HG03175 (cell line): ENCODE measurements around the gene CHID1.

Experiments used
- ATAC-seq: cut with Tn5 transposase; IDR thresholded peaks from one replicate; pipeline ENCODE4 v1.9.1; 2021; ENCODE audit warnings: mild to moderate bottlenecking, moderate library complexity; ENCODE audit not compliant: unreplicated experiment

The CHID1 gene

GRCh38 chr11:850775-851763 is 59.5 kb downstream of the CHID1 start:
- ATAC-seq: no peak

- no peak for ATAC-seq
Observed at GRCh38 chr11:849951-850774, 60.4 kb downstream of the CHID1 start.

GRCh38 chr11:849104-849824 is 61.3 kb downstream of the CHID1 start:
- ATAC-seq: no peak

DNA sequence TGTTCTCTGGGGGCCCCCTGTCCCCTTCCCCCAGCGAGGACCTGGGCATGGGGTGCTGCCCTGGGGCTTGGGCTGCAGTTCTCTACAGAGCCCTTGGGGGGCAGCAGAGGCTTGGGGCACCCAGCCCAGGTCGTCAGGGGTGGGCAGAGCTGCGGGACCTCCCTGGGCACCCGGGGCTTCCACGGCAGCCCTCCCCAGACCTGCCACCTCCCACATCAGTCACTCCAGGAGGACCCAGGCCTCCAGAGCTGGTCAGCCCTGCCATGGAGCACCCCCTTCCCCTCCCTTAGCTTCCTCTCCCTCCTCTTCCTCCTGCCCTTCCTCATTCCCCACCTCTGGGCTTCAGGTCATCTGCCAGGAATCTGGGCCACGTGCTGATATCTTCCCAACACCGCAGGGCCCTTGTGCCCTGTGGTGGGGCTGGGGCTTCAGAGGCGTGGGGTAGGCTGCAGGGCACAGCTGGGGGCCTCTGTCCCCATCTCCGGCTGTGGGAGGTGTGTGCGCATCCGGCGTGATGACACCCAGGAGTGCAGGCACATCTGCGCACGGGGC is 62.2 kb downstream of the CHID1 start:
- ATAC-seq: no peak

DNA sequence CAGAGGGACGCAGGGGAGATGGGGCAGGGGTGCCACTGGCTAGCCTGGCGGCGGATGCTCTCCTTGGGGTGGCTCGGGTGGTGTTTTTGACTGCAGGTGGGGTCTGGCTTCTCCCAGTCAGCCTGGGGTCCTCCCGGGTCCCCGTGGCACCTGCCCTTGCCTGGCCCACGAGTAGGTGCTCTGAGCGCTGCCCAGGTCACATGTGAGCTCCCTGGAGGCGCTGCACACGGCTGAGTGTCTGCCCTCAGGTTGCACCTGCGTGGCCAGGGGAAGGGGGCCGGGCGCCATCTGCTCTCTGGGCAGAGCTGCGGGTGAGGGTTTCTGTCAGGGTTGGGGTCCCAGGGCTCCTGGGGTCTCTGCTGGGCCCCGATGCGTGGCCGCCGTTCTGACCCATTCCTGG is 62.7 kb downstream of the CHID1 start:
- ATAC-seq: no peak

DNA sequence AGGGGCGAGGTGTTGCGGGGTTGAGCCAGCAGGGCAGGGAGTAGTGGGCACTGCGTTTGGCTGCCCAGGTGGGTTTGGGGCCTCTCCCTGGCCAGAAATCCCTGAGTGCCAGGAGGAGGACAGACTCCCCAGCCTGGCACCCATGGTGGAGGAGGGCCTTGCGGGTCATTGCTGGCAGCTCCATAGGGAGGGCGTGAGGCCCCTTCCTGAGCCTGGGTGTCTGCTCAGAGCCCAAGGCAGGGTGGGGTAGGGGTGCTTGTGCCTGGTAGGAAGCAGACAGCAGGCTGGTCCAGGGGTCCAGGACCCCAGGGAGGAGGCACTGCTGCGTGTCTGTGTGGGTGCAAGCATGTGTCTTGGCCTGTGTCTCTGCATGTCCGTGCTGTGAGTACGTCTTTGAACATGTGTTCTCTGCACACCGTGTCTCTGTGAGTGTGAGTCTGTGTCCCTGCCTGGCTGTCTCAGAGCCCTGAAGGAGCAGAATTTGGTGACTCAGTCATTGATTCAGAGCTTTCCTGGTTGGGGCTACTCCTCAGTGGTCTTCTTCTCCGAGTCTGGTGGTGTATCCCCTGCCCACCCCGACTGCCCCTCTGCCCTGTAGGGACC is 64.0 kb downstream of the CHID1 start:
- no peak for ATAC-seq

DNA sequence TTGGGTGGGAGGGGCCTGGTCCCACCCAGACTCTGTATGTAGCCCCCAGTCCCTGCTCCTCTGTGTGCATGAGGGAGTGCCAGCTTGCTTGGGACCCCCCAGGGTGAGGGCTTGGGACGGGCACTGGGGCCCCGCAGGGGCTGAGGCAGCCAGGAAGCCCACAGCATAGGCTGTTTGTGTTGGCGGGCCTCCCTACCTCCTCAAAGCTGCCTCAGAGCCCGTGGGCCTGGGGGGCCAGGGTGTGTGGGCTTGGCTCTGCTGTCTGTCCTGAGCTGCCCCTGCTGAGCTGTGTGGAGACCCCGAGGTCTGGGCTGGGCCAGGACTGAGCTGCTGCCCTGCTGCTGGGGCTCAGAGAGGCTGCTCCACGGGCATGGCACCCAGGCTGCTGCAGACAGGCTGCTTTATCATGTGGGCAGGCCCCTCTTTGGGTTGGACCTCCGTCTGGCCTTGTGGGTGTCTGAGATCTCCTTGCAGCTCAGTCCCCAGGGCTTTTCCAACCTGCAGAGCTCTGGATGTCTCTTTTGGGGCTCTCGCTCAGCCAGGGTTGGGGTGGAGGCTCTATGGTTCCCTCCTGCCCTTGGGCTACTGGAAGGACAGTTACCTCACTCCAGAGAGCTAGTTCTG is 64.6 kb downstream of the CHID1 start:
- ATAC-seq: no peak

GRCh38 chr11:844693-845644 is 65.6 kb downstream of the CHID1 start:
- no peak for ATAC-seq

- ATAC-seq: no peak
Observed at GRCh38 chr11:843818-844692, 66.6 kb downstream of the CHID1 start.

GRCh38 chr11:843086-843734 is 67.4 kb downstream of the CHID1 start:
- ATAC-seq: no peak

GRCh38 chr11:842370-843002 is 68.1 kb downstream of the CHID1 start, which contains the start of the genes POLR2L and TSPAN4:
Gene POLR2L, minus strand, starts transcription at chr11:842529. Its CDS starts 21 bp downstream, at chr11:842508.
Gene TSPAN4, plus strand, starts transcription at chr11:842852. Its CDS starts 7,453 bp downstream, at chr11:850305.
- ATAC-seq: peak; percentile 65

DNA sequence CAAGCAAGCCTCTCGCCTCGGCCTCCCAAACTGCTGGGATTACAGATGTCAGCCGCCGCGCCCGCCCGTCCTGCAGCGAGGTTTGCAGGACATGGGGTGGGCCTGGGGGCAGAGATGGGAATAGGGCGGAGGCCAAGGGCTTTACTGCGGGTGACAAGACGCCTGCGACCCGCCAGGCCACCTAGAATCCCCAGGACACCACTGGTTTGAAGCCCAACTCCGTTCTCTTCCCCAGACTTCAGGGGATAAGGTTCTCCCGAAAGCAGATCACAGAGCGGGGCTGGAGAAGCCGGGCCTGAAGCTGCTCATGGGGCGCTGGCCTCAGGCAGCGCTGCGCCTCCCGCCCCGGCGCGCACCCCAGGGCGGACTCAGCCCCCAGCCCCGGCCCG is 68.6 kb downstream of the CHID1 start:
- peak; percentile 33 for ATAC-seq

GRCh38 chr11:839875-840617 is 70.6 kb downstream of the CHID1 start:
- ATAC-seq: no peak

DNA sequence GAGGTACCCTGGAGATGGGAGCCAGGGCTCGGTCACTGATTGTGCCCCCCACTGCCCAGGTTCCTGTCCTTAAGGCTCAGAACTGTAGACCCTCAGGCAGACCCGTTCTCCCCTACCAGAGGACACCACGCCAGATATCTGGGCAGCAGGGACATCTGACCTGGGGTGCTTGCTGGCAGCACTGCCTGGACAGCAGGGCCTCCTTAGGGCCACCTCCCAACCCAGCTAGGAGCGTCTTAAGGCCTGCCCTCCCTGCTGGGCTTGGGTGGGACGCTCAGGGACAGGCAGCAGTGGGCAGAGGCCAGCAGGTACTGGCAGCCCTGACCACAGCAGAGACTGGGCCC is 71.4 kb downstream of the CHID1 start:
- no peak for ATAC-seq

DNA sequence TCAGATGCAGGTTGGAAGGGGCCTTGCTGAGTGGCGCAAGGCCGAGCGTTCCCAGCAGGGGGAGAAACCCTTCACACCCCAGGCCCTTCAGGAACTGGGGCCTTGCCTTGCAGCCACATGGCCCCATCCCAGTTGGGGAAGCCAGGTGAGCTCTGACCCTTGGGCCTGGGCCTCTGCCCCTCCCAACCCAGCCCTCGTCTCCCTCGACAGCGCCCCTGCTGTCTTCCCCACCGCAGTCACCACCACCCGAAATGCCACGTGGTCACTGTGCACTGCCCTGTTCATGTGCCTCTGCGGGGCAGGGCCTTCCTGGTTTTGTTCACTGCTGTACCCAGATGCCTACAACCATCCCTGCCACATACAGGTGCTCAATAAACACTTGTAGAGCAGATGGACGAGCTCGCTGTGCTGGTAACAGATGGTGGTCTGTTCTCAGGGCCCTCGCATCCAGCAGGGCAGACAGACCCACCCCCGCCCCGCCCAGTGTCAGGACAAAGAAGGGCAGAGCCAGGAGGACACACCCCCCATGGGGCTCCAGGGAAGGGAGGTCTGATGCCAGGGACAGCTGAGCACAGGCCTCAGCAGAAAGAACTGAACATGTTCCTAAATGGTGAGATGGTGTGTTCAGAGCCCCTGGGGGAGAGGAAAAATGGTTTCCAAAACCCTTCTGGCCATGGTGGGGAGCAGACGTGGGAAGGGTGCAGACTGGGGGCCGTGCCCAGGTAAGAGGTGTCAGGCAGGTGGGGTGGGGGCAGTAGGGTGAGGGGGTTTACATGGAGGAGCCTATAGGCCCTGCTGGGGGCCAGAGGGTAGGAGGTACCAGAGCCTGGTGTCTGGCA is 72.0 kb downstream of the CHID1 start:
- ATAC-seq: no peak
